ENCODE results near the gene ANKRD13A. TPM values are rescaled to one million over a fixed set of nuclear protein-coding genes. Genes with fewer than 3 reads are reported as not detected.

The ANKRD13A gene
- total and polyA plus RNA-seq, 2 of the 8 experiments (the other 6 are each of a cell fraction or from before 2014, with no cell fraction given): 16.8 to 21.4 TPM

DNA sequence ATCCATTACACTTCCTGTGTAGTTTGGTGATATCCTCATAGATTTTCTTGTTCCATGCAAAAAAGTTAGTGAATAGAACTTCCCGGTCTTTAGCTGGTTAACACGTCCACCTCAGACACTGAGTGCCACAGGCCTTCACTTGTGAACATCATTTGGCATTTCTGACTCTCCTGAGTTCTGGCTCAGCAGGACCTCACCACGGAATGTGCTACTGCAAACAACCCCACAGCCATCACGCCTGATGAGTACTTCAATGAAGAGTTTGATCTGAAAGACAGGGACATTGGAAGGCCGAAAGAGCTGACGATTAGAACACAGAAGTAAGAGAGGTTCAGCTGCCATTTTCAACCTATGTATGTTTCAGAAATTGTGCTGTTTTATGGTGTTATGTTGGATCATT, 29.1 kb downstream of the ANKRD13A start:
- H4K5ac ChIP-seq (ENCODE audit: insufficient read length, low read depth, low read length): no peak overlapping the region
- no peaks in the 10 kb centered on the region for H3K9me3 ChIP-seq (ENCODE audit: insufficient read depth in 2 of 2, low read depth in 1 of 2, low read length in 1 of 2)
- H3K4ac ChIP-seq (replicated peaks; ENCODE audit: insufficient read length, low read depth, low read length): no peak overlapping the region
- no peak overlapping the region for H3K9ac ChIP-seq (replicated peaks in 1 of 4; ENCODE audit: extremely low read depth in 1 of 4, low read depth in 3 of 4, low read length in 3 of 4)
- H3K79me1 ChIP-seq (ENCODE audit: low read depth, low read length): no peaks in the 10 kb centered on the region
- no peak overlapping the region for H3K18ac ChIP-seq (ENCODE audit: extremely low read depth, low read length)
- H3K23me2 ChIP-seq (ENCODE audit: low read depth, low read length): no peaks in the 10 kb centered on the region
- H2BK120ac ChIP-seq (replicated peaks; ENCODE audit: low read depth, low read length): no peak overlapping the region
- no peak overlapping the region for H2BK15ac ChIP-seq (ENCODE audit: low read length)
- H3K14ac ChIP-seq (ENCODE audit: insufficient read length): no peak overlapping the region
- H4K8ac ChIP-seq (ENCODE audit: extremely low read depth, insufficient read depth, low read length): no peak overlapping the region
- WGBS, 2 experiments (ENCODE audit: extremely low coverage in 1 of 2, insufficient coverage in 1 of 2, insufficient read length in 1 of 2, insufficient replicate concordance in 2 of 2, low coverage in 1 of 2, low lambda C conversion rate in 2 of 2, missing lambda C conversion rate in 1 of 2): 89% methylated on average over 6 of the region's 6 CpGs; no CpG with 5 or more reads in 1 of the 2 experiments
- H3K4me1 ChIP-seq (replicated peaks in 1 of 4; ENCODE audit: control insufficient read depth in 3 of 4, insufficient read depth in 4 of 4, low read length in 3 of 4): peaks cover 0 to 3% (median under 1%) of the 10 kb centered on the region in 4 experiments; a peak in 3 of 7 replicates
- H2AFZ ChIP-seq (ENCODE audit: low read length): no peak overlapping the region
- no peak overlapping the region for H2AK5ac ChIP-seq (ENCODE audit: low read depth, low read length)
- no peaks in the 10 kb centered on the region for H3K79me2 ChIP-seq (ENCODE audit: control insufficient read depth in 1 of 2, insufficient read depth in 2 of 2, low read length in 2 of 2)
- H2BK20ac ChIP-seq (ENCODE audit: low read length): no peak overlapping the region
- POLR2A ChIA-PET (ENCODE audit: partially characterized antibody): no interaction called here
- H4K91ac ChIP-seq (replicated peaks; ENCODE audit: insufficient read length, low read length): no peak overlapping the region
- H2BK5ac ChIP-seq (ENCODE audit: low read depth, low read length): no peak overlapping the region
- H3K27ac ChIP-seq (ENCODE audit: low read depth, low read length): no peak overlapping the region
- no peak for FAIRE-seq
- H3K36me3 ChIP-seq (ENCODE audit: control insufficient read depth in 2 of 4, insufficient read depth in 4 of 4, low read length in 3 of 4): peaks cover 0 to 5% (median 3%) of the 10 kb centered on the region in 4 experiments; a peak in 4 of 8 replicates
- no peak overlapping the region for H2BK12ac ChIP-seq (ENCODE audit: low read depth, low read length)
- no peak overlapping the region for H3K56ac ChIP-seq (replicated peaks; ENCODE audit: insufficient read length, low read depth, low read length)
- H3K4me3 ChIP-seq (ENCODE audit: extremely low read depth in 1 of 4, insufficient read depth in 2 of 4, low read depth in 3 of 4, low read length in 4 of 4): no peak overlapping the region
- no peak for TF ChIP-seq SP1 (IDR thresholded peaks at IDR 0.05; ENCODE audit: low read depth, low read length)
- no peak for TF ChIP-seq SIX5 (IDR thresholded peaks at IDR 0.05; ENCODE audit: low read depth, low read length)
- TF ChIP-seq TEAD4 (IDR thresholded peaks at IDR 0.05; ENCODE audit: low read depth, low read length): 0 out of 2 replicates have a peak, but pooled peaks have one; percentile 41
- TF ChIP-seq HDAC6 (IDR thresholded peaks at IDR 0.05; ENCODE audit: low read depth, low read length): no peak
- TF ChIP-seq, protein P1, sequence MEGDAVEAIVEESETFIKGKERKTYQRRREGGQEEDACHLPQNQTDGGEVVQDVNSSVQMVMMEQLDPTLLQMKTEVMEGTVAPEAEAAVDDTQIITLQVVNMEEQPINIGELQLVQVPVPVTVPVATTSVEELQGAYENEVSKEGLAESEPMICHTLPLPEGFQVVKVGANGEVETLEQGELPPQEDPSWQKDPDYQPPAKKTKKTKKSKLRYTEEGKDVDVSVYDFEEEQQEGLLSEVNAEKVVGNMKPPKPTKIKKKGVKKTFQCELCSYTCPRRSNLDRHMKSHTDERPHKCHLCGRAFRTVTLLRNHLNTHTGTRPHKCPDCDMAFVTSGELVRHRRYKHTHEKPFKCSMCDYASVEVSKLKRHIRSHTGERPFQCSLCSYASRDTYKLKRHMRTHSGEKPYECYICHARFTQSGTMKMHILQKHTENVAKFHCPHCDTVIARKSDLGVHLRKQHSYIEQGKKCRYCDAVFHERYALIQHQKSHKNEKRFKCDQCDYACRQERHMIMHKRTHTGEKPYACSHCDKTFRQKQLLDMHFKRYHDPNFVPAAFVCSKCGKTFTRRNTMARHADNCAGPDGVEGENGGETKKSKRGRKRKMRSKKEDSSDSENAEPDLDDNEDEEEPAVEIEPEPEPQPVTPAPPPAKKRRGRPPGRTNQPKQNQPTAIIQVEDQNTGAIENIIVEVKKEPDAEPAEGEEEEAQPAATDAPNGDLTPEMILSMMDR (IDR thresholded peaks at IDR 0.05; ENCODE audit: control extremely low read depth in 1 of 3, insufficient read depth in 1 of 3, low read depth in 1 of 3, low read length in 3 of 3): no peak
- no peak for TF ChIP-seq CHD2 (IDR thresholded peaks at IDR 0.05; ENCODE audit: low read length)
- H4K20me1 ChIP-seq (replicated peaks in 1 of 2; ENCODE audit: control insufficient read depth in 1 of 2, insufficient read depth in 2 of 2, low read length in 2 of 2): no peaks in the 10 kb centered on the region
- CTCF ChIA-PET (ENCODE audit: partially characterized antibody): interaction anchor here (0.6 to 1.0 kb wide), 4 partner anchors 10 to 142 kb away, joined by 3 to 4 read pairs (median 4); no protein-coding TSS in a partner anchor
- no peaks in the 10 kb centered on the region for H3K27me3 ChIP-seq (replicated peaks in 1 of 4; ENCODE audit: control insufficient read depth in 3 of 4, extremely low read depth in 1 of 4, insufficient read depth in 3 of 4, low read length in 3 of 4)
- no peak for DNase-seq (ENCODE audit: low read depth in 1 of 2, low spot score in 2 of 2)
- no peak overlapping the region for H3K4me2 ChIP-seq (ENCODE audit: insufficient read depth in 1 of 2, low read depth in 2 of 2, low read length in 2 of 2)
- no peak overlapping the region for H3K23ac ChIP-seq (ENCODE audit: insufficient read length)

Data from H1 (cell line).